Cardiac muscle cell (in vitro differentiated cells and primary cell): Measurements from ENCODE around the gene TMEM176B. TPM values are rescaled to one million over a fixed set of nuclear protein-coding genes. Genes with fewer than 3 reads are reported as not detected.

Experiments used
- DNase-seq, 2 donors: peaks; one replicate each; pipeline versions ENCODE4 v3.0.0 to v3.0.0-alpha.2; 2010 to 2017; ENCODE audit warnings: low read depth in 1 of 2, low spot score in 1 of 2
- H3K27ac ChIP-seq: fragments of 200-600 bp; sonication (generic); 2 replicates; pipeline ENCODE4 v1.5.1; 2016
- H3K27me3 ChIP-seq: fragments of 200-600 bp; sonication (generic); 2 replicates; pipeline ENCODE4 v1.6.0; 2016; ENCODE audit warnings: control low read depth
- H3K36me3 ChIP-seq: fragments of 200-600 bp; sonication (generic); 2 replicates; pipeline ENCODE4 v1.5.1; 2016; ENCODE audit warnings: control low read depth
- H3K4me1 ChIP-seq: fragments of 200-600 bp; sonication (generic); 2 replicates; pipeline ENCODE4 v1.8.1; 2017; ENCODE audit warnings: low read depth, mild to moderate bottlenecking, mixed run types
- H3K4me3 ChIP-seq: fragments of 200-600 bp; sonication (generic); 2 replicates; pipeline ENCODE4 v1.5.1; 2016; ENCODE audit warnings: mild to moderate bottlenecking
- H3K9me3 ChIP-seq: fragments of 200-600 bp; sonication (generic); 2 replicates; pipeline ENCODE4 v1.5.1; 2017; ENCODE audit warnings: low read depth, mild to moderate bottlenecking, control low read depth
- CTCF ChIP-seq: IDR thresholded peaks from 2 replicates; pipeline ENCODE4 v1.5.1; 2012; ENCODE audit warnings: low read depth, mild to moderate bottlenecking, low read length
- polyA plus RNA-seq: library from polyadenylated mRNA; unstranded; fragments of >200 nt; fragmentation: Nextera tagmentation; extraction: Ambion mirVana; gene quantifications from 2 replicates; pipeline ENCODE4 v1.2.1, GENCODE V29; 2016
- total RNA-seq: library from RNA; depleted of rRNA; stranded (reverse); fragments of >200 nt; gene quantifications from 2 replicates; pipeline ENCODE4 v1.2.3, GENCODE V29; 2016

The TMEM176B gene
- total and polyA plus RNA-seq, 2 experiments from 2014 or later = 30.6 to 41.8 TPM

GRCh38 chr7:150828384-150828783 lies 28.2 kb upstream of the TMEM176B start:
- no peaks in the 10 kb centered on the region for H3K27me3 ChIP-seq
- peaks cover 3% of the 10 kb centered on the region for H3K4me1 ChIP-seq
- no peaks in the 10 kb centered on the region for H3K9me3 ChIP-seq
- H3K36me3 ChIP-seq = no peaks in the 10 kb centered on the region
- no peak for TF ChIP-seq CTCF
- DNase-seq = no peak
- no peak overlapping the region for H3K27ac ChIP-seq
- no peak overlapping the region for H3K4me3 ChIP-seq

GRCh38 chr7:150826061-150826849 lies 26.1 kb upstream of the TMEM176B start:
- Histone ChIP-seq H3K27me3 (no peaks in the 10 kb centered on the region), H3K27ac (no peak overlapping the region), H3K9me3 (no peaks in the 10 kb centered on the region), H3K36me3 (no peaks in the 10 kb centered on the region), H3K4me1 (peaks cover 8% of the 10 kb centered on the region), H3K4me3 (no peak overlapping the region)
- no peak for DNase-seq
- no peak for TF ChIP-seq CTCF

- DNase-seq = no peak
- no peaks in the 10 kb centered on the region for H3K36me3 ChIP-seq
- H3K9me3 ChIP-seq = no peaks in the 10 kb centered on the region
- H3K27me3 ChIP-seq = no peaks in the 10 kb centered on the region
- no peak overlapping the region for H3K4me3 ChIP-seq
- H3K4me1 ChIP-seq = peaks cover 17% of the 10 kb centered on the region
- peak overlapping the region; percentile 82 for H3K27ac ChIP-seq
- no peak for TF ChIP-seq CTCF
Measured at GRCh38 chr7:150824379-150825177, 24.4 kb upstream of the TMEM176B start.

- H3K27me3 ChIP-seq = no peaks in the 10 kb centered on the region
- H3K27ac ChIP-seq = peak overlapping the region; percentile 82
- H3K4me1 ChIP-seq = peaks cover 17% of the 10 kb centered on the region
- H3K9me3 ChIP-seq = no peaks in the 10 kb centered on the region
- DNase-seq = peak; percentile 19 to 49
- H3K36me3 ChIP-seq = no peaks in the 10 kb centered on the region
- no peak overlapping the region for H3K4me3 ChIP-seq
- no peak for TF ChIP-seq CTCF
Measured at GRCh38 chr7:150823484-150824126, 23.4 kb upstream of the TMEM176B start.

- Histone ChIP-seq H3K9me3 (no peaks in the 10 kb centered on the region), H3K4me3 (no peak overlapping the region), H3K36me3 (no peaks in the 10 kb centered on the region), H3K27me3 (no peaks in the 10 kb centered on the region), H3K4me1 (peaks cover 17% of the 10 kb centered on the region), H3K27ac (peak overlapping the region; percentile 82)
- DNase-seq = no peak
- TF ChIP-seq CTCF = no peak
Measured at GRCh38 chr7:150823043-150823442, 22.9 kb upstream of the TMEM176B start.
